ENCODE results near the gene GNAQ. TPM values are rescaled to one million over a fixed set of nuclear protein-coding genes. Genes with fewer than 3 reads are reported as not detected.

Gene GNAQ
- polyA plus RNA-seq, 2 donors: 11.3 to 12.8 TPM

GRCh38 chr9:78050421-78050820 lies 18.8 kb upstream of the GNAQ start:
- Histone ChIP-seq H3K4me1 (ENCODE audit: control insufficient read depth in 2 of 2, insufficient read depth in 2 of 2, low read length in 1 of 2) (no peaks in the 10 kb centered on the region), H3K27me3 (ENCODE audit: control insufficient read depth in 1 of 2, insufficient read depth in 2 of 2, low read length in 2 of 2) (peaks cover 0 to 3% of the 10 kb centered on the region in 2 donors), H3K4me3 (ENCODE audit: low read depth in 1 of 2, low read length in 2 of 2) (no peak overlapping the region), H3K9me3 (ENCODE audit: control insufficient read depth in 2 of 2, insufficient read depth in 1 of 2, low read depth in 1 of 2, low read length in 1 of 2) (no peaks in the 10 kb centered on the region), H3K36me3 (ENCODE audit: control insufficient read depth in 2 of 2, insufficient read depth in 2 of 2, low read length in 1 of 2) (no peaks in the 10 kb centered on the region), H3K27ac (ENCODE audit: low read depth in 2 of 2, low read length in 1 of 2) (no peak overlapping the region)

- H3K4me3 ChIP-seq (ENCODE audit: low read depth in 1 of 2, low read length in 2 of 2): no peak overlapping the region
- H3K27me3 ChIP-seq (ENCODE audit: control insufficient read depth in 1 of 2, insufficient read depth in 2 of 2, low read length in 2 of 2): peaks cover 0 to 3% of the 10 kb centered on the region in 2 donors
- H3K9me3 ChIP-seq (ENCODE audit: control insufficient read depth in 2 of 2, insufficient read depth in 1 of 2, low read depth in 1 of 2, low read length in 1 of 2): no peaks in the 10 kb centered on the region
- H3K4me1 ChIP-seq (ENCODE audit: control insufficient read depth in 2 of 2, insufficient read depth in 2 of 2, low read length in 1 of 2): no peaks in the 10 kb centered on the region
- H3K27ac ChIP-seq (ENCODE audit: low read depth in 2 of 2, low read length in 1 of 2): no peak overlapping the region
- H3K36me3 ChIP-seq (ENCODE audit: control insufficient read depth in 2 of 2, insufficient read depth in 2 of 2, low read length in 1 of 2): no peaks in the 10 kb centered on the region
- WGBS, 2 donors: 67 to 71% methylated on average over 3 of the region's 3 CpGs
These were observed 17.9 kb upstream of the GNAQ start for GRCh38 chr9:78049484-78049883.

- no peaks in the 10 kb centered on the region for H3K9me3 ChIP-seq (ENCODE audit: control insufficient read depth in 2 of 2, insufficient read depth in 1 of 2, low read depth in 1 of 2, low read length in 1 of 2)
- no peak overlapping the region for H3K27ac ChIP-seq (ENCODE audit: low read depth in 2 of 2, low read length in 1 of 2)
- no peaks in the 10 kb centered on the region for H3K4me1 ChIP-seq (ENCODE audit: control insufficient read depth in 2 of 2, insufficient read depth in 2 of 2, low read length in 1 of 2)
- no peak overlapping the region for H3K4me3 ChIP-seq (ENCODE audit: low read depth in 1 of 2, low read length in 2 of 2)
- 78 to 90% methylated on average over 4 of the region's 4 CpGs for WGBS, 2 donors
- H3K27me3 ChIP-seq (ENCODE audit: control insufficient read depth in 1 of 2, insufficient read depth in 2 of 2, low read length in 2 of 2): no peaks in the 10 kb centered on the region
- no peaks in the 10 kb centered on the region for H3K36me3 ChIP-seq (ENCODE audit: control insufficient read depth in 2 of 2, insufficient read depth in 2 of 2, low read length in 1 of 2)
These were observed 15.5 kb upstream of the GNAQ start for GRCh38 chr9:78047106-78047505.

- Histone ChIP-seq H3K27ac (ENCODE audit: low read depth in 2 of 2, low read length in 1 of 2) (no peak overlapping the region), H3K27me3 (ENCODE audit: control insufficient read depth in 1 of 2, insufficient read depth in 2 of 2, low read length in 2 of 2) (no peaks in the 10 kb centered on the region), H3K4me3 (ENCODE audit: low read depth in 1 of 2, low read length in 2 of 2) (no peak overlapping the region), H3K36me3 (ENCODE audit: control insufficient read depth in 2 of 2, insufficient read depth in 2 of 2, low read length in 1 of 2) (no peaks in the 10 kb centered on the region), H3K4me1 (ENCODE audit: control insufficient read depth in 2 of 2, insufficient read depth in 2 of 2, low read length in 1 of 2) (no peaks in the 10 kb centered on the region), H3K9me3 (ENCODE audit: control insufficient read depth in 2 of 2, insufficient read depth in 1 of 2, low read depth in 1 of 2, low read length in 1 of 2) (no peaks in the 10 kb centered on the region)
These were observed 14.5 kb upstream of the GNAQ start for GRCh38 chr9:78046112-78046511.

GRCh38 chr9:78044886-78045285 lies 13.3 kb upstream of the GNAQ start:
- Histone ChIP-seq H3K36me3 (ENCODE audit: control insufficient read depth in 2 of 2, insufficient read depth in 2 of 2, low read length in 1 of 2) (no peaks in the 10 kb centered on the region), H3K4me1 (ENCODE audit: control insufficient read depth in 2 of 2, insufficient read depth in 2 of 2, low read length in 1 of 2) (no peaks in the 10 kb centered on the region), H3K9me3 (ENCODE audit: control insufficient read depth in 2 of 2, insufficient read depth in 1 of 2, low read depth in 1 of 2, low read length in 1 of 2) (no peaks in the 10 kb centered on the region), H3K27me3 (ENCODE audit: control insufficient read depth in 1 of 2, insufficient read depth in 2 of 2, low read length in 2 of 2) (no peaks in the 10 kb centered on the region), H3K4me3 (ENCODE audit: low read depth in 1 of 2, low read length in 2 of 2) (no peak overlapping the region), H3K27ac (ENCODE audit: low read depth in 2 of 2, low read length in 1 of 2) (no peak overlapping the region)
- WGBS, 2 donors: 55 to 74% methylated on average over 4 of the region's 4 CpGs

GRCh38 chr9:78044189-78044588 lies 12.6 kb upstream of the GNAQ start:
- Histone ChIP-seq H3K27me3 (ENCODE audit: control insufficient read depth in 1 of 2, insufficient read depth in 2 of 2, low read length in 2 of 2) (no peaks in the 10 kb centered on the region), H3K9me3 (ENCODE audit: control insufficient read depth in 2 of 2, insufficient read depth in 1 of 2, low read depth in 1 of 2, low read length in 1 of 2) (no peaks in the 10 kb centered on the region), H3K4me1 (ENCODE audit: control insufficient read depth in 2 of 2, insufficient read depth in 2 of 2, low read length in 1 of 2) (no peaks in the 10 kb centered on the region), H3K27ac (ENCODE audit: low read depth in 2 of 2, low read length in 1 of 2) (no peak overlapping the region), H3K36me3 (ENCODE audit: control insufficient read depth in 2 of 2, insufficient read depth in 2 of 2, low read length in 1 of 2) (no peaks in the 10 kb centered on the region), H3K4me3 (ENCODE audit: low read depth in 1 of 2, low read length in 2 of 2) (no peak overlapping the region)
- WGBS, 2 donors: 89 to 90% methylated on average over 4 of the region's 4 CpGs

- Histone ChIP-seq H3K4me3 (ENCODE audit: low read depth in 1 of 2, low read length in 2 of 2) (no peak overlapping the region), H3K27me3 (ENCODE audit: control insufficient read depth in 1 of 2, insufficient read depth in 2 of 2, low read length in 2 of 2) (no peaks in the 10 kb centered on the region), H3K36me3 (ENCODE audit: control insufficient read depth in 2 of 2, insufficient read depth in 2 of 2, low read length in 1 of 2) (no peaks in the 10 kb centered on the region), H3K27ac (ENCODE audit: low read depth in 2 of 2, low read length in 1 of 2) (no peak overlapping the region), H3K4me1 (ENCODE audit: control insufficient read depth in 2 of 2, insufficient read depth in 2 of 2, low read length in 1 of 2) (no peaks in the 10 kb centered on the region), H3K9me3 (ENCODE audit: control insufficient read depth in 2 of 2, insufficient read depth in 1 of 2, low read depth in 1 of 2, low read length in 1 of 2) (no peaks in the 10 kb centered on the region)
- 81 to 86% methylated on average over 2 of the region's 2 CpGs for WGBS, 2 donors
These were observed 10.4 kb upstream of the GNAQ start for GRCh38 chr9:78041971-78042370.

- 65 to 66% methylated on average over 1 of the region's 1 CpG for WGBS, 2 donors
- Histone ChIP-seq H3K27ac (ENCODE audit: low read depth in 2 of 2, low read length in 1 of 2) (no peak overlapping the region), H3K36me3 (ENCODE audit: control insufficient read depth in 2 of 2, insufficient read depth in 2 of 2, low read length in 1 of 2) (no peaks in the 10 kb centered on the region), H3K4me1 (ENCODE audit: control insufficient read depth in 2 of 2, insufficient read depth in 2 of 2, low read length in 1 of 2) (no peaks in the 10 kb centered on the region), H3K9me3 (ENCODE audit: control insufficient read depth in 2 of 2, insufficient read depth in 1 of 2, low read depth in 1 of 2, low read length in 1 of 2) (no peaks in the 10 kb centered on the region), H3K27me3 (ENCODE audit: control insufficient read depth in 1 of 2, insufficient read depth in 2 of 2, low read length in 2 of 2) (no peaks in the 10 kb centered on the region), H3K4me3 (ENCODE audit: low read depth in 1 of 2, low read length in 2 of 2) (no peak overlapping the region)
These were observed 9.1 kb upstream of the GNAQ start for GRCh38 chr9:78040726-78041125.

GRCh38 chr9:78038620-78039300 lies 7.1 kb upstream of the GNAQ start:
- H3K4me3 ChIP-seq (ENCODE audit: low read depth in 1 of 2, low read length in 2 of 2): no peak overlapping the region
- no peaks in the 10 kb centered on the region for H3K36me3 ChIP-seq (ENCODE audit: control insufficient read depth in 2 of 2, insufficient read depth in 2 of 2, low read length in 1 of 2)
- H3K27me3 ChIP-seq (ENCODE audit: control insufficient read depth in 1 of 2, insufficient read depth in 2 of 2, low read length in 2 of 2): no peaks in the 10 kb centered on the region
- no peaks in the 10 kb centered on the region for H3K9me3 ChIP-seq (ENCODE audit: control insufficient read depth in 2 of 2, insufficient read depth in 1 of 2, low read depth in 1 of 2, low read length in 1 of 2)
- 65 to 78% methylated on average over 4 of the region's 4 CpGs for WGBS, 2 donors
- no peaks in the 10 kb centered on the region for H3K4me1 ChIP-seq (ENCODE audit: control insufficient read depth in 2 of 2, insufficient read depth in 2 of 2, low read length in 1 of 2)
- no peak overlapping the region for H3K27ac ChIP-seq (ENCODE audit: low read depth in 2 of 2, low read length in 1 of 2)

GRCh38 chr9:78035383-78035993 lies 3.9 kb upstream of the GNAQ start:
- Histone ChIP-seq H3K27ac (ENCODE audit: low read depth in 2 of 2, low read length in 1 of 2) (no peak overlapping the region), H3K9me3 (ENCODE audit: control insufficient read depth in 2 of 2, insufficient read depth in 1 of 2, low read depth in 1 of 2, low read length in 1 of 2) (no peaks in the 10 kb centered on the region), H3K36me3 (ENCODE audit: control insufficient read depth in 2 of 2, insufficient read depth in 2 of 2, low read length in 1 of 2) (no peaks in the 10 kb centered on the region), H3K4me3 (ENCODE audit: low read depth in 1 of 2, low read length in 2 of 2) (no peak overlapping the region), H3K27me3 (ENCODE audit: control insufficient read depth in 1 of 2, insufficient read depth in 2 of 2, low read length in 2 of 2) (no peaks in the 10 kb centered on the region), H3K4me1 (ENCODE audit: control insufficient read depth in 2 of 2, insufficient read depth in 2 of 2, low read length in 1 of 2) (no peaks in the 10 kb centered on the region)
- WGBS, 2 donors: 19 to 20% methylated on average over 10 of the region's 10 CpGs
